ENCODE data around the gene RPS6KL1.

DNA sequence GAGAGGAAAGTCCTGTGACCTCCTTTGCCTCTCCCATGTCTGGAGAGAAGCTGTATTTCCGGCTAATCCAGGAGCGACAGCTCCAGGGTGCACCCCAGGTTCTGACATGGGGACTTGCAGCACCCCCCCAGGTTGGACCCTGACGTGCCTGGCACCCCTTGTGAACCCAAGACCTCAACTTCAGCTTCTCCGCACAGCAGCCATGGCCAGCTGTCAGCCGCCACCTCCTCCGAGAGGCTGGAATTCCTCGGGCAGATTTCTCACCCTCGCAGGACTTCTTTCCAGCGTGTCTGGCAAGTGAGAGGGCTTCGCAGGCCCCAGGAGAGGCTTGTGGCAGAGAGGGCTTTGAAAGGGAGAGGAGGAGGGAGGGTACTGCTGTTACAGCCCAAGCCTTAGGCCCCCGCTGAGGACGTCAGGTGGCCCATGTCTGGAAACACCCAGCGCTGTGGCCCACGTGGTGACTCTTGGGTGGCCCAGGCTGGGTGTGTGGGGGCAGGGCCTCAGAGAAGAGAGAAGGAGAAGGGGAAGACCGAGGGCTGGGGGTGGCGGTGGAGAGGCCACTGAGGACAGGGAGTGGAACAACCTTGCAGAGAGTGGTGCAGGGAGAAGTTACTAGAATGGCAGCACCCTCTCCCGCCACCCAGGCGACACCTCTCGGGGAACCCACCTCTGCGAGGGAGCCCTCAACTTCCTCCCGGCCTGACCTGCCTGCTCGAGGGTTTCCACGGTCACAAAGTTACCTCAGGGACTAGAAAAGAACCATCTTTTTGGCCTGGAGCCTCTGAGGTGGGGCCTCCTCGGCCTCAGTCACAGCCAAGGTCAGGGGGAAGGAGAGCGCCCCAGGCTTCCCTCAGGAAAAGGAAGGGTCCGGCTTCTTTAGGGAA, 11.7 kb upstream of the RPS6KL1 start:
- TF ChIP-seq, protein P1, sequence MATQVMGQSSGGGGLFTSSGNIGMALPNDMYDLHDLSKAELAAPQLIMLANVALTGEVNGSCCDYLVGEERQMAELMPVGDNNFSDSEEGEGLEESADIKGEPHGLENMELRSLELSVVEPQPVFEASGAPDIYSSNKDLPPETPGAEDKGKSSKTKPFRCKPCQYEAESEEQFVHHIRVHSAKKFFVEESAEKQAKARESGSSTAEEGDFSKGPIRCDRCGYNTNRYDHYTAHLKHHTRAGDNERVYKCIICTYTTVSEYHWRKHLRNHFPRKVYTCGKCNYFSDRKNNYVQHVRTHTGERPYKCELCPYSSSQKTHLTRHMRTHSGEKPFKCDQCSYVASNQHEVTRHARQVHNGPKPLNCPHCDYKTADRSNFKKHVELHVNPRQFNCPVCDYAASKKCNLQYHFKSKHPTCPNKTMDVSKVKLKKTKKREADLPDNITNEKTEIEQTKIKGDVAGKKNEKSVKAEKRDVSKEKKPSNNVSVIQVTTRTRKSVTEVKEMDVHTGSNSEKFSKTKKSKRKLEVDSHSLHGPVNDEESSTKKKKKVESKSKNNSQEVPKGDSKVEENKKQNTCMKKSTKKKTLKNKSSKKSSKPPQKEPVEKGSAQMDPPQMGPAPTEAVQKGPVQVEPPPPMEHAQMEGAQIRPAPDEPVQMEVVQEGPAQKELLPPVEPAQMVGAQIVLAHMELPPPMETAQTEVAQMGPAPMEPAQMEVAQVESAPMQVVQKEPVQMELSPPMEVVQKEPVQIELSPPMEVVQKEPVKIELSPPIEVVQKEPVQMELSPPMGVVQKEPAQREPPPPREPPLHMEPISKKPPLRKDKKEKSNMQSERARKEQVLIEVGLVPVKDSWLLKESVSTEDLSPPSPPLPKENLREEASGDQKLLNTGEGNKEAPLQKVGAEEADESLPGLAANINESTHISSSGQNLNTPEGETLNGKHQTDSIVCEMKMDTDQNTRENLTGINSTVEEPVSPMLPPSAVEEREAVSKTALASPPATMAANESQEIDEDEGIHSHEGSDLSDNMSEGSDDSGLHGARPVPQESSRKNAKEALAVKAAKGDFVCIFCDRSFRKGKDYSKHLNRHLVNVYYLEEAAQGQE (IDR thresholded peaks at IDR 0.05; ENCODE audit: unreplicated experiment), result no peak
- TF ChIP-seq ZNF114 (CRISPR knock-in tag; IDR thresholded peaks at IDR 0.05), result no peak
- TF ChIP-seq CREB1 (CRISPR knock-in tag; IDR thresholded peaks at IDR 0.05; ENCODE audit: low read depth), result no peak
- TF ChIP-seq CTCF (conservative IDR thresholded peaks at IDR 0.05; ENCODE audit: low read depth in 2 of 2), result no peak
- no peak for TF ChIP-seq ZNF331 (CRISPR knock-in tag; IDR thresholded peaks at IDR 0.05; ENCODE audit: low read depth)
- TF ChIP-seq JUNB (IDR thresholded peaks at IDR 0.05; ENCODE audit: unreplicated experiment), result no peak
- TF ChIP-seq POLR2AphosphoS5 (IDR thresholded peaks at IDR 0.05; ENCODE audit: low read depth), result no peak
- TF ChIP-seq EZH2phosphoT487 (IDR thresholded peaks at IDR 0.05; ENCODE audit: unreplicated experiment), result no peak
- no peak for TF ChIP-seq EZH2 (IDR thresholded peaks at IDR 0.05; ENCODE audit: low read depth, unreplicated experiment)
- TF ChIP-seq ETS1 (IDR thresholded peaks at IDR 0.05), result no peak
